Activated T-helper 2 cell treated with anti-CD3 and anti-CD28 coated beads, Interferon-gamma antibody, Interleukin-2, Interleukin-4, amounts not matched to agents 10 μg/mL and 5 μg/mL and 100 μg/mL, durations not matched to agents 14 hours and 24 hours and 36 hours (primary cell): ENCODE measurements around the gene RIMS4. TPM values are rescaled to one million over a fixed set of nuclear protein-coding genes. Genes with fewer than 3 reads are reported as not detected.

Source experiments
- DNase-seq: peaks from one replicate; pipeline ENCODE4 v3.0.0; 2021; ENCODE audit warnings: low spot score
- H3K27ac Mint-ChIP-seq: one replicate; pipeline ENCODE4 v1.8.0; 2021; ENCODE audit warnings: mixed read lengths
- H3K27me3 Mint-ChIP-seq: one replicate; pipeline ENCODE4 v1.8.0; 2021; ENCODE audit warnings: low read depth, mixed read lengths
- H3K36me3 Mint-ChIP-seq: one replicate; pipeline ENCODE4 v1.8.0; 2021; ENCODE audit warnings: low read depth, mixed read lengths
- H3K4me1 Mint-ChIP-seq: one replicate; pipeline ENCODE4 v1.8.0; 2021; ENCODE audit warnings: low read depth, mixed read lengths
- H3K4me3 Mint-ChIP-seq: one replicate; pipeline ENCODE4 v1.8.0; 2021; ENCODE audit warnings: low read depth, mild to moderate bottlenecking, moderate library complexity, mixed read lengths
- H3K9me3 Mint-ChIP-seq: one replicate; pipeline ENCODE4 v1.8.0; 2021; ENCODE audit warnings: mixed read lengths
- intact Hi-C: fragments of 100-400 bp; cut with micrococcal nuclease; formaldehyde crosslinking; loops from one replicate; pipeline ENCODE4 v1.15.1; 2023
- total RNA-seq: library from RNA; stranded (reverse); gene quantifications from 2 replicates; pipeline ENCODE4 v1.2.3, GENCODE V29; 2022

Gene RIMS4
- total RNA-seq, 1 donor from 2014 or later = not detected

- intact Hi-C loops = no loop called here
- Mint-ChIP-seq H3K27ac (no peak overlapping the region), H3K4me3 (no peak overlapping the region)
Measured at GRCh38 chr20:44839481-44839880, 29.1 kb upstream of the RIMS4 start.

GRCh38 chr20:44838521-44838920 is 28.2 kb upstream of the RIMS4 start:
- no peak overlapping the region for H3K4me3 Mint-ChIP-seq
- intact Hi-C loops = no loop called here
- H3K36me3 Mint-ChIP-seq = no peaks in the 10 kb centered on the region

More at GRCh38 chr20:44839481-44839880, 29.1 kb upstream of the RIMS4 start:
- H3K27me3 Mint-ChIP-seq = peaks cover 17% of the 10 kb centered on the region
- DNase-seq = no peak
- H3K36me3 Mint-ChIP-seq = no peaks in the 10 kb centered on the region
- H3K4me1 Mint-ChIP-seq = peaks cover 5% of the 10 kb centered on the region
- no peaks in the 10 kb centered on the region for H3K9me3 Mint-ChIP-seq

GRCh38 chr20:44837946-44838345 is 27.6 kb upstream of the RIMS4 start:
- no peak for DNase-seq
- H3K4me3 Mint-ChIP-seq = no peak overlapping the region
- no peaks in the 10 kb centered on the region for H3K36me3 Mint-ChIP-seq
- H3K27ac Mint-ChIP-seq = no peak overlapping the region
- intact Hi-C loops = no loop called here
- no peaks in the 10 kb centered on the region for H3K9me3 Mint-ChIP-seq
- peaks cover 15% of the 10 kb centered on the region for H3K27me3 Mint-ChIP-seq
- H3K4me1 Mint-ChIP-seq = peaks cover 5% of the 10 kb centered on the region

More at GRCh38 chr20:44838521-44838920, 28.2 kb upstream of the RIMS4 start:
- Mint-ChIP-seq H3K27ac (no peak overlapping the region), H3K4me1 (peaks cover 5% of the 10 kb centered on the region), H3K9me3 (no peaks in the 10 kb centered on the region), H3K27me3 (peaks cover 17% of the 10 kb centered on the region)
- DNase-seq = no peak

- no peaks in the 10 kb centered on the region for H3K36me3 Mint-ChIP-seq
- H3K4me1 Mint-ChIP-seq = peaks cover 5% of the 10 kb centered on the region
- intact Hi-C loops = no loop called here
- H3K27me3 Mint-ChIP-seq = peaks cover 23% of the 10 kb centered on the region
- no peak for DNase-seq
- H3K4me3 Mint-ChIP-seq = no peak overlapping the region
- H3K9me3 Mint-ChIP-seq = no peaks in the 10 kb centered on the region
- H3K27ac Mint-ChIP-seq = no peak overlapping the region
Measured at GRCh38 chr20:44836601-44837120, 26.3 kb upstream of the RIMS4 start.

- H3K27ac Mint-ChIP-seq = no peak overlapping the region
Measured at GRCh38 chr20:44835661-44836221, 25.4 kb upstream of the RIMS4 start.

GRCh38 chr20:44835116-44835515 is 24.8 kb upstream of the RIMS4 start:
- no peak overlapping the region for H3K27ac Mint-ChIP-seq
- H3K27me3 Mint-ChIP-seq = peaks cover 30% of the 10 kb centered on the region
- H3K4me1 Mint-ChIP-seq = peaks cover 5% of the 10 kb centered on the region
- no peaks in the 10 kb centered on the region for H3K9me3 Mint-ChIP-seq
- no peaks in the 10 kb centered on the region for H3K36me3 Mint-ChIP-seq
- DNase-seq = no peak
- intact Hi-C loops = no loop called here
- no peak overlapping the region for H3K4me3 Mint-ChIP-seq

More at GRCh38 chr20:44835661-44836221, 25.4 kb upstream of the RIMS4 start:
- Mint-ChIP-seq H3K36me3 (no peaks in the 10 kb centered on the region), H3K4me1 (peaks cover 5% of the 10 kb centered on the region), H3K27me3 (peaks cover 30% of the 10 kb centered on the region), H3K9me3 (no peaks in the 10 kb centered on the region), H3K4me3 (no peak overlapping the region)
- DNase-seq = no peak
- intact Hi-C loops = no loop called here

- Mint-ChIP-seq H3K4me1 (peaks cover 5% of the 10 kb centered on the region), H3K27me3 (peaks cover 32% of the 10 kb centered on the region), H3K27ac (no peak overlapping the region), H3K9me3 (no peaks in the 10 kb centered on the region), H3K4me3 (no peak overlapping the region), H3K36me3 (no peaks in the 10 kb centered on the region)
- no peak for DNase-seq
- intact Hi-C loops = no loop called here
Measured at GRCh38 chr20:44834693-44835092, 24.3 kb upstream of the RIMS4 start.

- Mint-ChIP-seq H3K36me3 (no peaks in the 10 kb centered on the region), H3K27me3 (peaks cover 34% of the 10 kb centered on the region), H3K27ac (no peak overlapping the region), H3K4me1 (peaks cover 5% of the 10 kb centered on the region), H3K9me3 (no peaks in the 10 kb centered on the region), H3K4me3 (no peak overlapping the region)
- no peak for DNase-seq
- intact Hi-C loops = no loop called here
Measured at GRCh38 chr20:44833437-44833836, 23.1 kb upstream of the RIMS4 start.

- no peaks in the 10 kb centered on the region for H3K36me3 Mint-ChIP-seq
- no peak for DNase-seq
- H3K27ac Mint-ChIP-seq = no peak overlapping the region
- no peak overlapping the region for H3K4me3 Mint-ChIP-seq
- no peaks in the 10 kb centered on the region for H3K9me3 Mint-ChIP-seq
- intact Hi-C loops = no loop called here
- H3K27me3 Mint-ChIP-seq = peaks cover 37% of the 10 kb centered on the region
- peaks cover 5% of the 10 kb centered on the region for H3K4me1 Mint-ChIP-seq
Measured at GRCh38 chr20:44832724-44833123, 22.4 kb upstream of the RIMS4 start.

GRCh38 chr20:44830995-44831394 is 20.6 kb upstream of the RIMS4 start:
- intact Hi-C loops = no loop called here
- no peak overlapping the region for H3K4me3 Mint-ChIP-seq
- DNase-seq = no peak
- peaks cover 5% of the 10 kb centered on the region for H3K4me1 Mint-ChIP-seq
- H3K9me3 Mint-ChIP-seq = no peaks in the 10 kb centered on the region
- H3K27me3 Mint-ChIP-seq = peaks cover 40% of the 10 kb centered on the region
- H3K36me3 Mint-ChIP-seq = no peaks in the 10 kb centered on the region
- no peak overlapping the region for H3K27ac Mint-ChIP-seq

- no peaks in the 10 kb centered on the region for H3K36me3 Mint-ChIP-seq
- no peak overlapping the region for H3K4me3 Mint-ChIP-seq
- intact Hi-C loops = no loop called here
- DNase-seq = no peak
- peaks cover 5% of the 10 kb centered on the region for H3K4me1 Mint-ChIP-seq
- H3K27ac Mint-ChIP-seq = no peak overlapping the region
- H3K9me3 Mint-ChIP-seq = no peaks in the 10 kb centered on the region
- H3K27me3 Mint-ChIP-seq = peaks cover 40% of the 10 kb centered on the region
Measured at GRCh38 chr20:44830523-44830922, 20.2 kb upstream of the RIMS4 start.

- Mint-ChIP-seq H3K4me3 (no peak overlapping the region), H3K27me3 (peaks cover 35% of the 10 kb centered on the region), H3K4me1 (peaks cover 1% of the 10 kb centered on the region), H3K27ac (no peak overlapping the region), H3K36me3 (no peaks in the 10 kb centered on the region), H3K9me3 (no peaks in the 10 kb centered on the region)
- intact Hi-C loops = no loop called here
- no peak for DNase-seq
Measured at GRCh38 chr20:44829688-44830087, 19.3 kb upstream of the RIMS4 start.

- no peak overlapping the region for H3K4me3 Mint-ChIP-seq
- H3K4me1 Mint-ChIP-seq = no peaks in the 10 kb centered on the region
- intact Hi-C loops = no loop called here
- H3K27ac Mint-ChIP-seq = no peak overlapping the region
- peaks cover 34% of the 10 kb centered on the region for H3K27me3 Mint-ChIP-seq
- no peaks in the 10 kb centered on the region for H3K36me3 Mint-ChIP-seq
- no peak for DNase-seq
- H3K9me3 Mint-ChIP-seq = no peaks in the 10 kb centered on the region
Measured at GRCh38 chr20:44828640-44829039, 18.3 kb upstream of the RIMS4 start.
